ENCODE data around the gene OR10A2.

Gene OR10A2

DNA sequence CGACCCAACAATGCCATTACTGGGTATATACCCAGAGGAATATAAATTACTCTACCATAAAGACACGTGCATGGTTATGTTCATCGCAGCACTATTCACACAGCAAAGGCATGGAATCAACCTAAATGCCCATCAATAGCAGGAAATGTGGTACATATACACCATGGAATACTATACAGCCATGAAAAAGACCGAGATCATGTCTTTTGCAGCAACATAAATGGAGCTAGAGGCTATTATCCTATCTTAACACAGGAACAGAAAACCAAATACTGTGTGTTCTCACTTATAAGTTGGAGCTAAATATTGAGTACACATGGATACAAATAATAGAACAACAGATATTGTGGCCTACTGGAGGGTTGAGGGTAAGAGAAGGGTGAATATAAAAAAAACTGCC, 26.0 kb downstream of the OR10A2 start:
- H3K4me1 ChIP-seq (ENCODE audit: control insufficient read depth in 1 of 2, insufficient read depth in 1 of 2, low read depth in 1 of 2, low read length in 1 of 2), result no peaks in the 10 kb centered on the region
- no peak for TF ChIP-seq CTCF (IDR thresholded peaks at IDR 0.05)
- no peaks in the 10 kb centered on the region for H3K9me3 ChIP-seq
- H3K27ac ChIP-seq, result no peak overlapping the region
- no peaks in the 10 kb centered on the region for H3K36me3 ChIP-seq
- H3K4me3 ChIP-seq (ENCODE audit: low read depth in 1 of 2, low read length in 1 of 2), result no peak overlapping the region
- peaks cover 3% of the 10 kb centered on the region for H3K27me3 ChIP-seq

GRCh38 chr11:6889835-6890234, 27.0 kb downstream of the OR10A2 start:
- no peak overlapping the region for H3K4me3 ChIP-seq (ENCODE audit: low read depth in 1 of 2, low read length in 1 of 2)
- TF ChIP-seq CTCF (IDR thresholded peaks at IDR 0.05), result no peak
- H3K36me3 ChIP-seq, result no peaks in the 10 kb centered on the region
- H3K4me1 ChIP-seq (ENCODE audit: control insufficient read depth in 1 of 2, insufficient read depth in 1 of 2, low read depth in 1 of 2, low read length in 1 of 2), result no peaks in the 10 kb centered on the region
- H3K27ac ChIP-seq, result no peak overlapping the region
- no peaks in the 10 kb centered on the region for H3K9me3 ChIP-seq
- H3K27me3 ChIP-seq, result no peaks in the 10 kb centered on the region

- H3K27ac ChIP-seq, result no peak within 1 kb of the TSS
- no peak for TF ChIP-seq CTCF (IDR thresholded peaks at IDR 0.05)
- no peaks in the 10 kb centered on the region for H3K36me3 ChIP-seq
Observed at GRCh38 chr11:6892400-6892799, 29.5 kb downstream of the OR10A2 start, which contains the start of gene OR2D2. Gene OR2D2, minus strand, starts transcription at chr11:6892500. Its CDS starts 0 bp downstream, at chr11:6892500.

DNA sequence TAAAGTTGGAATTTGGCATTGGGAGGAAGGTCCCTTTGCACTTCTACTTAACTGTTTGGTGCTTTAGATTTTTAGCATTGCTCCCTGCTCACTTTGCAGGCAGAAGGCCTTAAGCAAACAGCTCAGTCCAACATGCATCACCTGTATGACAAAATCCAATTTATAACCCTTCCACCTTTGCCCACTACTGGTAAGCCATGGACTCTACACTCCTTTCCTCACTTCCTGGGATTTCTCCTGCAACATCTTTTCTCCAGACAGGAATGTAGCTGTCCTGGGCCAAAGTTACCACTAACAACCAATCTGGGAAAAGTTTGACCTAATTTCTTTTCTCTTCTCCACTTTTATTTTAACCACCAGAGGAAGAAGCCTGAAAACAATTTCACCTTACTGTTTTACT, 31.2 kb downstream of the OR10A2 start:
- TF ChIP-seq CTCF (IDR thresholded peaks at IDR 0.05), result no peak
- Histone ChIP-seq H3K4me1 (ENCODE audit: control insufficient read depth in 1 of 2, insufficient read depth in 1 of 2, low read depth in 1 of 2, low read length in 1 of 2) (no peaks in the 10 kb centered on the region), H3K9me3 (no peaks in the 10 kb centered on the region), H3K4me3 (ENCODE audit: low read depth in 1 of 2, low read length in 1 of 2) (no peak overlapping the region), H3K36me3 (no peaks in the 10 kb centered on the region), H3K27me3 (no peaks in the 10 kb centered on the region), H3K27ac (no peak overlapping the region)

More at GRCh38 chr11:6892400-6892799, 29.5 kb downstream of the OR10A2 start, which contains the start of gene OR2D2:
- Histone ChIP-seq H3K27me3 (no peaks in the 10 kb centered on the region), H3K4me3 (ENCODE audit: low read depth in 1 of 2, low read length in 1 of 2) (no peak within 1 kb of the TSS), H3K4me1 (ENCODE audit: control insufficient read depth in 1 of 2, insufficient read depth in 1 of 2, low read depth in 1 of 2, low read length in 1 of 2) (no peaks in the 10 kb centered on the region), H3K9me3 (no peaks in the 10 kb centered on the region)

DNA sequence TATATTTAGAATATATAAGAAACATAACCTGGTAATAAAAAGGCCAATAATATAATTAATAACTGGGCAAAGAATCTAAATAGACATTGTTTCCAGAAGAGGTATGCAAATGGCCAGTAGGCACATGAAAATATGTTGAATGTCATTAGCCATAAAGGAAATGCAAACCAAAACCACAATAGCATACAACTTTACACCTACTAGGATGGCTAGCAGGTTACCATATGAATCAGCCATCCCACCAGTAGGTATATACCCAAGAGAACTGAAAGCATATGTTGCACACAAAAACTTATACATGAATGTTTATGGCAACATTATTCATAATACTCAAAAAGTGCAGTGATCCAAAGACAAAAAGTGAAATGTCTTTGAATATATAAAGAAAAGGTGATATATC, 32.2 kb downstream of the OR10A2 start:
- no peaks in the 10 kb centered on the region for H3K9me3 ChIP-seq
- H3K4me1 ChIP-seq (ENCODE audit: control insufficient read depth in 1 of 2, insufficient read depth in 1 of 2, low read depth in 1 of 2, low read length in 1 of 2), result no peaks in the 10 kb centered on the region
- no peak overlapping the region for H3K27ac ChIP-seq
- H3K36me3 ChIP-seq, result no peaks in the 10 kb centered on the region
- no peaks in the 10 kb centered on the region for H3K27me3 ChIP-seq
- no peak for TF ChIP-seq CTCF (IDR thresholded peaks at IDR 0.05)
- no peak overlapping the region for H3K4me3 ChIP-seq (ENCODE audit: low read depth in 1 of 2, low read length in 1 of 2)

GRCh38 chr11:6898911-6899310, 36.1 kb downstream of the OR10A2 start:
- TF ChIP-seq CTCF (IDR thresholded peaks at IDR 0.05), result no peak

More at GRCh38 chr11:6898911-6899310, 36.1 kb downstream of the OR10A2 start:
- Histone ChIP-seq H3K4me3 (ENCODE audit: low read depth in 1 of 2, low read length in 1 of 2) (no peak overlapping the region), H3K27me3 (no peaks in the 10 kb centered on the region), H3K4me1 (ENCODE audit: control insufficient read depth in 1 of 2, insufficient read depth in 1 of 2, low read depth in 1 of 2, low read length in 1 of 2) (no peaks in the 10 kb centered on the region), H3K36me3 (no peaks in the 10 kb centered on the region), H3K27ac (no peak overlapping the region), H3K9me3 (no peaks in the 10 kb centered on the region)
